ENCODE measurements around the gene FOXC1.

The FOXC1 gene

DNA sequence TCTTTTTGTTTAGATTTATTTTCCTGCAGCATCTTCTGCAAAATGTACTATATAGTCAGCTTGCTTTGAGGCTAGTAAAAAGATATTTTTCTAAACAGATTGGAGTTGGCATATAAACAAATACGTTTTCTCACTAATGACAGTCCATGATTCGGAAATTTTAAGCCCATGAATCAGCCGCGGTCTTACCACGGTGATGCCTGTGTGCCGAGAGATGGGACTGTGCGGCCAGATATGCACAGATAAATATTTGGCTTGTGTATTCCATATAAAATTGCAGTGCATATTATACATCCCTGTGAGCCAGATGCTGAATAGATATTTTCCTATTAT, 3.2 kb downstream of the FOXC1 start:
- DNase-seq, result no peak

- no peak for DNase-seq
Observed at GRCh38 chr6:1613346-1613687, 3.6 kb downstream of the FOXC1 start.

- DNase-seq, result no peak
Observed at GRCh38 chr6:1613688-1614447, 4.2 kb downstream of the FOXC1 start.

DNA sequence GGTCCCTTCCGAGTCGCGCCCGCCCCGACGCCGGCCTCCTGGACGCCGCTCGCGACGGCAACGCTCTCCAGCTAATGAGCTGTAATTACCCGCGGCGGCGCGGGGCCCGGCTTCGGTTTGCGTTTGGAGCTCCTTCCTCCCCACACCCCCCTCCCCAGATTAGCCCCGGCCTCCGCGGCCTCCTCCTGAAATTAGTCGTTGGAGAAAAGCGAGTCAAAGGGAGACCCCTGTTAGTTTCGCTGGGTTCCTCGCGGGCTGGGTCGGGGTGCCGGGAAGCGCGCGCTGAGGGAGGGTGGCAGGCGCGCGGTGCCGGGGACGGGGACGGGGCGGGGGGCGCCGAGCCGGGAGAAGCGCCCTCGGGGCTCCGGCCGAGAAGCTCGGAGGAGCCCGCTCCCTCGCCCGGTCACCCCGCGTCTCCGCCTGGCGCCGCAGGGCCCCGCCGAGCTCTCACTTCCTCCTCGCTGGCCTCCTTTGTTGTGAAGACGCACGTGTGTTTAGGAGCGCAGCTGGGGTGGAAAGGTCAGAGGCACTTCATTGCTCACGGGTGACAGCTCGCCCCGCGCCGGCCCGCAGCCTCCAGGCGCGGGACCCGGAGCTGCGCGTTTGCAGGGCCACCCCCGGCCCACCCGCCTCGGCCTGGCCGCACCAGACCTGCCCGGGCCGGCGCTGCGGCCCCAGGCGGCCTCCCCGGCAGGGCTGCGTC, 4.9 kb downstream of the FOXC1 start:
- no peak for DNase-seq

GRCh38 chr6:1615151-1615852, 5.6 kb downstream of the FOXC1 start:
- DNase-seq, result no peak

DNA sequence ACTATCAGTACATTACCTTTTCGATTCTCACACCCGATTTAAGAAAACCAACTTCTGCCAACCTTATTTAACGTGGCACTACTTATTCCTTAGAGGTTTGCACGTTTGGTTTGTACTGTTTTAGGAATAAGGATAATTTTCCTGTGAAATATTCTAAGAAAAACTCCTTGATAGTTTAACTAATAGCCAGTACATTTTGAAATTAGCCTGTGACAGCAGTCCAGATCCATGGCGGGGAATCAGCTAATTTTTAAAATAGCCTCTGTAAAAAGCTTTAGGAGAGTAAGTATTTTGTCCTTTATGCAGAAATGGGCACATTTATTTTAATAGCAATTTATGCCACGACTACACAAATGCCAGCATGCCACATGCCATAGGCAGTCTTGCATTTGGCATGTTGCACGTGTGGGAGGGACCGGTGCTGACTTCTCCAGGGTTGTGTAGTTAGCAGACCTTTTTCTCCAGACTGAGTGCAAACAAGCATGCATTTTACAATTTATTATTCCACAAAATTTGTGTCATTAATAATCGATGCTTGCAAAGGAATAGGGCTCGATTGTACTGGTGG, 6.2 kb downstream of the FOXC1 start:
- DNase-seq, result no peak

DNA sequence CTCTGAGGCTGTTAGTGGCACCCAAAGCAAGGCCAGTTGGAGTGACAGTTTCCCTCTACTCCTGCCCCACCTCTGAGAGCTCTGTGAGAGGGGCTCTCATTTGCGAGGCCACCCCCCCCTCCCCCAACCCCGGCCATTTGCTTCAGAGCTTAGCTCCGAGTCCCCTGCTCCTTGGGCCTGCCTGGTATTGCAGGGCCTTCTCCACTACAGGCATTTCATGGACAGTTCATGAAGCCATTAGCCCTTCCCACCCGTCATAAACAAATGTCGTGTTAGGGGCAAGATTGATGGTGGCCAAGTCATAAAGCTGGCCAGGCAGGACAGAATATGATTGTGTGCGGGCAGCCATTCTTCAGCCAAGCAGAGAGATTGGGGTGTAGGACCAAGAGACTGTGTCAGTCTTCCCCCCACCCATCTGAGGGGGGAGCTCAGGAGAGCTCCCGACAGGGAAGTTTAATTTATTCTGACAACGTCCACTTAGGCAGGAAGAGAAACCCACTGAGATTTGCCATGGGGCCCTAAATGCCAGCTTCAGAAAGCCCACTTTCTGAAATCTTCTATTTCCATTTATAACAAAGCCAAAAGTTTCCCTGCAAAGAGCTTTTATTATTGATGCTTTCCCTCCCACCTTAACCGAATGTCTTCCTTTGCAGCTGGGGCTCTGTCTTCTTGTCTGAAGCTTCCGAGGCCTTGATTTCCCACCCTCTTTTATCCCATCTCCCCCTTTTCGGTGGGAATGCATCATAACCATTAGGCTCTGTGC, 7.2 kb downstream of the FOXC1 start:
- DNase-seq, result no peak

GRCh38 chr6:1617466-1618310, 8.0 kb downstream of the FOXC1 start:
- no peak for DNase-seq

DNA sequence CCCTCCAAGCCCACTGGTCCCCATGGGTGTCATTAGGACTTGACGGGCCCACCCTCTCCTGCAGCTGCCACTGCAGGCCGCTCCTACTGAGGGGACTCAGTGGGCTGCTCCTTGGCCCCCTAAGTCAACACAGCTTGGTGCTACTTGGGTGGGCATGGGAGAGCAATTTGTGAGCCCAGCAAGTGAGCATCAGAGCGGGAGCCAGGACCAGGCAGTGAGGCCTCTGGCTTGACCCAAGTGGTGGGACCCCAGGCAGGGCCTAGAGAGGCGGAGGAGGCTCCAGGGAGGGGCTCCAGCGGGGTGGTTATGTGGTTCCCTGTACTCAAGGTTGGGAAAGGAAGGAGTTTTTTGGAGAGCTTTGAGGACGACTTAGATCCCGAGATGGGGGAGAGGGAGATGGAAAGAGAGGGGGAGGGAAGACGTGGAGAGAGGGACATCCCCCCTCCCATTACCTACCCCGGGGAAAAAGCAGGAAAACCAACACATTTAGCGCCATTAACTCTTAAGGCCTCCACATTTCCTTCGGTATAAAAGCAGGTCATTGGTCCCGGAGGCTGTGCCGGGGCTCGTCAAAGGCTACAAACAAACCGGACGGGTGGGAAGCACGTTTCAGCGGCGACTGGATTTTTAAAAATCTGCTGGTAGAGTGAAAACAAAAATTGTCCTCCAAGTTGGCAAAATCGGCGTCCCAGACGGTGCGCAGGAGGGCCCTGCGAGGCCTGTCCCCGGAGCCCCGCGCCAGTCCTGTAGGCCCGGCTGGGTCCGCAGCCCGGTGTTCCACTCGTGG, 8.8 kb downstream of the FOXC1 start:
- no peak for DNase-seq

- DNase-seq, result no peak
Observed at GRCh38 chr6:1619098-1619672, 9.5 kb downstream of the FOXC1 start.

DNA sequence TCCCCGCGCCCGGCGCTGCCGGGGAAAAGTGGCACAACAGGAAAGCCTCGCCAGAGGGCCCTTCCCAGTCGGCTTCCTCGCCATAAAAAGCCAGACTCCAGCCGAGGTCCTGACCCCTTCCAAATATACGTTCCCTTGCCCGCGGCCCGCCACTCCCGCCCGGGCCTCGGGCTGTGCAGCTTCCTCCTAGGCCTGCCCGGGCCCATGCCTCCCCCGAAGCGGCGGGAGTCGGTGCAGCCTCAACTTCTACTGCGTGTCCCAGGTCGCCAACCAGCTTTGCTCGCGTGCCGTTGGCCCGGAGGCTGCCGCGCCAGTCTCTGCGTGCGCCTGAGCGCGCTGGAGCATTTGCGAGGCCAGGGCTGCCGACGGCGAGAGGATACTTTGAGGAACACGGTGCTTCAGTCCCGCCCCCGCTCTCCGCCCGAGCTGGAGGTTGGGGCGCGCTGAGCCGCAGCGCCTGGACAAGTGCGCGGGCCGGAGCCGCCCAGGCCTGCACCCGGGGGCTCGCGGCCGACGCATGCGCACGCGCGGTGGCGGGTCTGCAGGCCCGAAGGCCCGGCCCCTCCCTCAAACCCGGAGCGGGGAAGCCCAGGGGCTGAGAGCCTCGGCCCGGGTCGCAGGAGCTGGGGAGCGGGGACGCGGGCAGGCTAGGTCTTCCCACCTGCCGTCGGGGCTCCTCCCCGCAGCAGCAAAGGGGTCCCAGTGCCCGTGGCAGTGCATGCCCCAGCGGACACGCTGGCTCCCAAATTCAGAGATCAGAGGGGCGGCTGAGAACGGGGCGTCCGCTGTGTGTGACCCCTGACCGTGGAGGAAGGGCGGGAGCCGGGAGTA, 10.2 kb downstream of the FOXC1 start:
- DNase-seq, result no peak

DNA sequence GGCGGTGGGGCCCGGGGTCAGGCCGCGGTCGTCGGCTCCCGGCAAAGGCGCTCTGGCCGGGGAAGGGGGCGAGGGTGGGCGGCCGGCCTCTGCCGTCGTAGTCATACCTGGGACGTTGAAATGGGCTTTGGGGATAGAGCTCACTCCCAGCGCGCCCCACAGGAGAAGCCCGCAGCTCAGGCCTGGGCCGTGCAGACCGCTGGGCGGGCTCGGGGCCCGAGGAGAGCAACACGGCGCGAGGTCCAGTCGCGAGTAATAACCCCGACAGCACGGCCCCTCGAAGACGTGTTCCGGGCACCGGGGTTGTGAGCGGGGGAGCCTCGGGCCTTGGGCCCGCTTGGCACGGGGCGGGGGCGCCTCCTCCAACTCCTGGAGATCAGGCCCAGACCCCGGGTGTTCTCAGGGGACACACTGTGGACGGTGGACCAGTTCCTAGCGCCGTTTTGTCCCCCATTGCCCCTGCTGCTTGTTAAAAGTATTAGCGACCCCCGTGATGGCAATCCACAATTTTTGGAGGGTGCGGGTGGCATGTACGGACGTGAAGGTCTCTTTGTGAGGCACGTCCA, 10.9 kb downstream of the FOXC1 start:
- DNase-seq, result no peak

GRCh38 chr6:1621070-1621701, 11.5 kb downstream of the FOXC1 start:
- no peak for DNase-seq

DNA sequence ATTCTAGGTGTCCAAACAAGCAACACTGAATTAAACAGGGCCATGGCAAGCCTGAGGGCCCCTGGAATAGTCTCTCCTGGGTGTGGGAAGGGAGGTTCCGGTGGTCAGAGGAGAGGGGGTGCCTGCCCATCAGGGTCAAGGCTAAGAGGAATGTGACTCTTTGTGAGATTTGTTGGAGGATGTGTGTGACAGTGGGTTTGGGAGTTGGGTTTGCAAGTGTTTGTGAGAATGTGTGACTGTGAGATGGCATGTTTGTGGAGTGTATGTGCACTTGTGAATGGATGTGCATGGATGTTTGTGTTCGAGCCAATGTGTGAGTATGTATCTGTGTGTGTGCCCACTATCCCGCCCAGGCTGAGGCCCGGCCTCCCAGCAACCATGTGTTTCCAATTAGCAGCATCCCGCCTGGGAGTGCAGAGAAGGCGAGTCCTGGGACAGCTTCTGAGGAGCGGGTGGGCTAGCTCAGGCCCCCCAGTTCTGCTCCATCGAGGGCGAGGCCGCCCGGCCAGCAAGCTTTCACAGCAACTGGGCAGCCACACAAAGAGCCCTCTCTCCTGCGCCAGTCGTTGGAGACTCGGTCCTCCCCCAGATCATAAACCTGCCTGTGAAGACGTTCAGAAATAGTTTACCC, 12.6 kb downstream of the FOXC1 start:
- DNase-seq, result no peak

DNA sequence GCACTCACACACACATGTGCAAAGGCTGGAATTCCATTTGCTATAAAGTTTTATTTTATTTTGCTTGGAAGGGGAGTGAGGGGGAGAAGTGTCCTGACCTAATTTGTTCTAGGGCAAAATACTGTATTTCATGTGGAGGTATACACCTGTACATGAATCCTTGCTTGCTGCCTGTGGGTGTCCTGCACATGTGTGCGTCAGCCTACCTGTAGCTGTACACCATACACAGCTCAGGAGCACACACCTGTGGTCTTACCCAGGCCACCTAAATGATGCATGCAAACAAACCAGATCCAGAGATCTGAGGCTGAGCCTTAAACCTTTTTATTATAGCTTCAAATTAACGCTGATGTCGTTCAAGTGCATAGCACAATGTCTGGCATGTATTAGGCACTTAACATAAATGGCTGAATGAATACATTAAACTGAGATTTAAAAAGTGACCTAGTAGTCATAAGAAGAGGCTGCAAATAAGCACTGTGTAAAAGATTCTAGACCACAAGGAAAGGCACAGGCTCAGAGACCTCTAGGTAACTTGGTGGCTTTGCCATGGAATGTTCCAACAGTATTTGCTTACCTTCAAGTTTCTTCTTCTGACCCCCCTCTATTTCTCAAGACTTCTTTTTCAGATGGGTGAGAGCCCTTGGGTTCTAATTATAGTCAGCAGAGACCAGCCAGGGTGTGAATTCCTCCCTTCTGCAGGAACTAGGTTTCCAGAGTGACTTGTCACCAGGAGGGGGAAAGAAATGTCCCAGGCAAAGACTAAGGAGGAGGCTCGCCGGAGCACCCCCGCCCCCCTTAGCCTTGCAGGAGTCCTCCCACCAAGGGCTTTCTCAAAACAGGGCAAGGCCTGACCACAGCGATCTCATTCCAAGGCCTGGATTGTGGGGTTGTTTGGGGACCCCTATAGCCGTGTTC, 13.4 kb downstream of the FOXC1 start:
- DNase-seq, result no peak

- DNase-seq, result no peak
Observed at GRCh38 chr6:1623769-1624057, 14.0 kb downstream of the FOXC1 start.

DNA sequence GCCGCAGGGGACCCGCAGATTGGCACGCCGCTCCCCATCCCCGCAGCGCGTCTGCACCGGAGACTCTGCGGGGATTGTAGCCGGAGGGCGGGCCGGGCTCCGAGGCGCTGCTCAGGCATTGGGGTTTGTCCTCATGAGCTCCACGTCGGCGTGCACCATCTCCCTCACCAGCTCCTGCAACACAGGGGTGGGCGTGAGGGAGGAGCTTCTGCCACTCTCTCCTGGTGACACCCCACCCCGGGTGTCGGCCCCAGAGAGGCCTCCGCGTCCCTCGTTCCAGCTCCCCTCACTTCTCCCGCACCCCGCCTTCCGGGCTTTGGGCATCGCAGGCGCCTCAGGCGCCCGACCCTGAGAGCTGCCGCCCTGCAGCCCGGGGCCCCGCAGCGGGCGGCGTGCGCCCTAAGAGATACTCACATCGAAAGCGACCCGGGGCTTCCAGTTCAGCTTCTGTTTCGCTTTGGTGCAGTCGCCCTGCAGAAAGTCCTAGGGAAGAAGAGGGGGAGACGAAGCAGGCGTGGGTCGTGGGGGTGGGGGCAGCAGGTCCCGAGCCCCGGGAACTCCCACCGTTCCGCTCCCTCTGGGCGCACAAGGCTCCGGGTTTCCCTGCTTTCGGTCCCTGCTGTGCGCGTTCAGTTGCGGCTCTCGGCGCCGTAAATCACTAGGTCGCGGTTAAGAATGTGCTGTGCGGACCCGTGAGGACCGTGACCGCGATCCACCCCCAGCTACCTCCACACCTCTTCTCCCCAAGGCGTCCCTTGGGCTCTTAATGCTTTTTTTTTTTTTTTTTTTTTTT, 14.5 kb downstream of the FOXC1 start:
- DNase-seq, result no peak

Data from KG1 (cell line).